Transverse colon (tissue), 4 donors: Measurements from ENCODE around the gene LRRC63.

Experiments used
- CTCF ChIP-seq, 5 experiments: fragments of 200-600 bp in 3 of 5; fragments of 450-650 bp in 2 of 5; sonication (generic) in 3 of 5; IDR thresholded peaks; 1 replicate in 2 of 5; 2 replicates in 3 of 5; pipeline ENCODE4 v1.5.1; 2016 to 2017; ENCODE audit warnings: antibody characterized with exemption in 5 of 5, inconsistent platforms in 3 of 5, mild to moderate bottlenecking in 2 of 5, moderate library complexity in 1 of 5
- EP300 ChIP-seq: sonication (generic); formaldehyde crosslinking; IDR thresholded peaks from one replicate; pipeline ENCODE4 v1.6.1; 2017; ENCODE audit warnings: antibody characterized with exemption, low read depth
- POLR2A ChIP-seq: fragments of 450-650 bp; IDR thresholded peaks from one replicate; pipeline ENCODE4 v1.6.1; 2016; ENCODE audit warnings: antibody characterized with exemption, mild to moderate bottlenecking, moderate library complexity
- POLR2AphosphoS5 ChIP-seq, 3 donors: sonication (generic); formaldehyde crosslinking; IDR thresholded peaks; one replicate each; pipeline ENCODE4 v1.6.1; 2016; ENCODE audit warnings: antibody characterized with exemption in 3 of 3

DNA sequence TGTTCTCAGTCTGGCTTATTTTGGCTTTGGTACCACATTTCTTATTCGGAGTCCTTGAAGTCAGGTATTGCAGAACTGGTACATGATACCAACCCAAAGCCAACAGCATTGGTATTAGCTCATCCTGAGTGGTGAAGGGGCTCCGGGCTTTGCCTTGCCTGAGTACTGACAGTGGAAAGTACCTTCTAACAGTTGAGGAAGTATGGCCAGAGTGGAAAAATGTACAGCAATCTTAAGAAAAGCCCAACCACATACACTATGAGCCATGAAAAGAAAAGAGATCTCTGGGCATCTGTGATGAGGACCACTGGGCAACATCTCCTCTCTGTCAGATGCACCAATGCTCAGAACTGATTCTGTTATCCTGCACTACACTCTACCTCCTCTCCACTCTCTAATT, 38.1 kb upstream of the LRRC63 start:
- TF ChIP-seq POLR2A (no peak), EP300 (no peak), CTCF (IDR thresholded peaks at IDR 0.05) (no peak), POLR2AphosphoS5 (IDR thresholded peaks at IDR 0.05) (no peak)
